HepG2 (cell line): ENCODE measurements around the gene ACSF3. TPM values are rescaled to one million over a fixed set of nuclear protein-coding genes. Genes with fewer than 3 reads are reported as not detected.

Experiments
- ATAC-seq: fragments of 200-7000 bp; cut with Tn5 transposase; 3 replicates; pipeline ENCODE4 v1.9.1; 2020; ENCODE audit warnings: mild to moderate bottlenecking, moderate library complexity
- BruUV-seq: library from RNA; stranded (reverse); fragments of 400-500 nt; replicated peaks from 2 replicates; lab custom pipeline; 2021; lab: Mats Ljungman, UMichigan
- CTCF ChIA-PET: fragments of 300-600 bp; formaldehyde crosslinking; extraction: SDS; loops from one replicate; lab custom pipeline; 2021; ENCODE audit warnings: low total read pairs, inconsistent platforms, low intra/inter-chr PET ratio; lab: Yijun Ruan, JAX
- POLR2A ChIA-PET: fragments of 350-600 bp; sonication (Branson Sonifier 250); formaldehyde crosslinking; loops from one replicate; lab custom pipeline; 2020; ENCODE audit warnings: antibody characterized with exemption, inconsistent platforms; lab: Yijun Ruan, JAX
- DNase-seq: peaks from one replicate; pipeline ENCODE4 v3.0.0-alpha.2; 2015; ENCODE audit warnings: low spot score
- FAIRE-seq: peaks from 3 replicates; lab custom pipeline; 2011; peaks lifted over from hg19 to GRCh38; lab: Jason Lieb, UNC
- H2AFZ ChIP-seq: one replicate; pipeline ENCODE4 v1.6.1; 2011; ENCODE audit warnings: low read length, inconsistent platforms
- H3K27ac ChIP-seq: fragments of 300-600 bp; 3 replicates; pipeline ENCODE4 v1.8.0; 2011; ENCODE audit warnings: mixed run types, mild to moderate bottlenecking, mixed read lengths, low read length, inconsistent platforms; ENCODE audit not compliant: insufficient read depth; ENCODE audit errors: extremely low read length
- H3K27me3 ChIP-seq, 2 experiments: fragments of 200-600 bp in 1 of 2; 2 replicates in 1 of 2; 3 replicates in 1 of 2; pipeline versions ENCODE4 v1.6.0 to v1.8.0; 2011; ENCODE audit warnings: low read length in 2 of 2, mild to moderate bottlenecking in 2 of 2, moderate library complexity in 2 of 2, inconsistent platforms in 1 of 2; ENCODE audit not compliant: insufficient read depth in 2 of 2, control insufficient read depth in 1 of 2
- H3K36me3 ChIP-seq, 2 experiments: fragments of 200-600 bp in 1 of 2; replicated peaks in 1 of 2; 2 replicates in 1 of 2; 3 replicates in 1 of 2; pipeline versions ENCODE4 v1.5.1 to v1.8.0; 2011; ENCODE audit warnings: low read length in 2 of 2, inconsistent platforms in 1 of 2; ENCODE audit not compliant: insufficient read depth in 2 of 2, control insufficient read depth in 1 of 2
- H3K4me1 ChIP-seq: 2 replicates; pipeline ENCODE4 v1.5.1; 2012; ENCODE audit warnings: low read length, inconsistent platforms; ENCODE audit not compliant: insufficient read depth
- H3K4me2 ChIP-seq: 2 replicates; pipeline ENCODE4 v1.6.0; 2011; ENCODE audit warnings: low read depth, low read length, inconsistent platforms
- H3K4me3 ChIP-seq, 3 experiments: fragments of 200-600 bp in 1 of 3; sonication (generic), shearing (Covaris generic) in 1 of 3; replicated peaks in 1 of 3; 2 replicates each; pipeline ENCODE4 v1.5.1; 2011 to 2016; ENCODE audit warnings: low read length in 3 of 3, inconsistent platforms in 2 of 3, low read depth in 2 of 3, mild to moderate bottlenecking in 2 of 3, control low read depth in 1 of 3, mixed read lengths in 1 of 3; ENCODE audit not compliant: insufficient read depth in 1 of 3
- H3K79me2 ChIP-seq: one replicate; pipeline ENCODE4 v1.6.1; 2011; ENCODE audit warnings: low read length, inconsistent platforms; ENCODE audit not compliant: insufficient read depth
- H3K9ac ChIP-seq: 2 replicates; pipeline ENCODE4 v1.6.0; 2011; ENCODE audit warnings: mild to moderate bottlenecking, low read depth, low read length, inconsistent platforms; ENCODE audit not compliant: insufficient read depth
- H3K9me3 ChIP-seq: 2 replicates; pipeline ENCODE4 v1.5.1; 2012; ENCODE audit warnings: mild to moderate bottlenecking, low read length
- H4K20me1 ChIP-seq: 2 replicates; pipeline ENCODE4 v1.6.0; 2011; ENCODE audit warnings: inconsistent platforms, mild to moderate bottlenecking, low read length, moderate library complexity; ENCODE audit not compliant: insufficient read depth
- ATF7 ChIP-seq, 2 experiments: fragments of 450-650 bp in 1 of 2; sonication (generic) in 1 of 2; formaldehyde crosslinking in 1 of 2; IDR thresholded peaks; 2 replicates each; pipeline versions ENCODE4 v1.4.0 to v1.6.1; 2016 to 2020; ENCODE audit warnings: antibody characterized with exemption in 1 of 2, mild to moderate bottlenecking in 1 of 2, missing genetic modification reagents in 1 of 2
- CHD4 ChIP-seq: fragments of 200-600 bp; sonication (generic); IDR thresholded peaks from 2 replicates; pipeline ENCODE4 v1.7.0; 2017; ENCODE audit warnings: mild to moderate bottlenecking, low read length, borderline replicate concordance
- HMGA1 ChIP-seq: sonication (generic); formaldehyde crosslinking; conservative IDR thresholded peaks from 2 replicates; pipeline ENCODE4 v1.4.0; 2020; ENCODE audit warnings: missing genetic modification reagents
- HNRNPLL ChIP-seq: fragments of 200-400 bp; formaldehyde crosslinking; IDR thresholded peaks from 2 replicates; pipeline ENCODE4 v1.6.1; 2017; ENCODE audit warnings: mild to moderate bottlenecking, low read depth, low read length; ENCODE audit not compliant: poor library complexity, severe bottlenecking
- HOXA3 ChIP-seq: sonication (generic); formaldehyde crosslinking; IDR thresholded peaks from 2 replicates; pipeline ENCODE4 v1.5.0; 2020; ENCODE audit warnings: missing genetic modification reagents
- NBN ChIP-seq: fragments of 450-650 bp; conservative IDR thresholded peaks from 2 replicates; pipeline ENCODE4 v1.6.1; 2017
- SIX1 ChIP-seq: sonication (generic); formaldehyde crosslinking; IDR thresholded peaks from 2 replicates; pipeline ENCODE4 v1.4.0; 2020; ENCODE audit warnings: missing genetic modification reagents, borderline replicate concordance
- ZBTB39 ChIP-seq: sonication (generic); formaldehyde crosslinking; IDR thresholded peaks from 2 replicates; pipeline ENCODE4 v1.5.0; 2020; ENCODE audit warnings: missing genetic modification reagents
- ZNF234 ChIP-seq: sonication (generic); formaldehyde crosslinking; conservative IDR thresholded peaks from 2 replicates; pipeline ENCODE4 v1.5.1; 2020; ENCODE audit warnings: mild to moderate bottlenecking, missing genetic modification reagents
- ZNF407 ChIP-seq: sonication (generic); formaldehyde crosslinking; IDR thresholded peaks from one replicate; pipeline ENCODE4 v1.5.1; 2020; ENCODE audit warnings: mild to moderate bottlenecking, missing genetic modification reagents; ENCODE audit errors: not compliant biosample characterization
- ZNF597 ChIP-seq: sonication (generic); formaldehyde crosslinking; IDR thresholded peaks from 2 replicates; pipeline ENCODE4 v1.5.0; 2020; ENCODE audit warnings: missing genetic modification reagents
- WGBS: methylation state at CpG from one replicate; pipeline ENCODE4 v1.1.6; 2017; ENCODE audit warnings: low lambda C conversion rate; 5-methylcytosine and 5-hydroxymethylcytosine counted together
- in situ Hi-C: cut with HindIII; loops from 2 replicates; pipeline ENCODE4 v1.10.0; 2017; ENCODE audit warnings: low pct_unique_long_range_greater_than_20kb; ENCODE audit not compliant: extremely low pct_ligation_motif_present
- intact Hi-C: fragments of 100-400 bp; cut with micrococcal nuclease; formaldehyde crosslinking; loops from one replicate; pipeline ENCODE4 v1.10.0; 2022; ENCODE audit not compliant: unreplicated experiment
- polyA plus RNA-seq, 8 experiments: library from polyadenylated mRNA; depleted of rRNA in 3 of 8; stranded (reverse) in 7 of 8; unstranded in 1 of 8; fragments of >200 nt; fragmentation: Illumina TruSeq in 4 of 8; extraction: Trizol in 4 of 8; gene quantifications; 2 replicates each; pipeline versions ENCODE4 v1.2.1 to v1.2.3, GENCODE V29; 2011 to 2016; ENCODE audit warnings: low read depth in 4 of 8, missing spikeins in 1 of 8, mixed read lengths in 1 of 8; ENCODE audit not compliant: insufficient read depth in 1 of 8
- total RNA-seq, 5 experiments: library from RNA; depleted of rRNA; stranded (reverse); fragments of >200 nt; fragmentation: Illumina TruSeq; extraction: Trizol; gene quantifications; 2 replicates each; pipeline ENCODE4 v1.2.3, GENCODE V29; 2016; ENCODE audit warnings: low read depth in 1 of 5

The ACSF3 gene
- total and polyA plus RNA-seq, 2 of the 13 experiments (the other 11 are each of a cell fraction or from before 2014, with no cell fraction given), result 14.9 to 30.6 TPM

- no peak overlapping the region for H3K4me2 ChIP-seq
- no peaks in the 10 kb centered on the region for H3K4me1 ChIP-seq
- CTCF ChIA-PET, result no interaction called here
- DNase-seq (no peak), ATAC-seq (no peak), FAIRE-seq (no peak)
- no peak overlapping the region for H2AFZ ChIP-seq
- peaks cover 25 to 65% of the 10 kb centered on the region in 2 experiments for H3K27me3 ChIP-seq
- 26% methylated on average over 24 of the region's 24 CpGs for WGBS
- BruUV-seq, result no TSS peak
- POLR2A ChIA-PET, result no interaction called here
- H3K79me2 ChIP-seq, result no peaks in the 10 kb centered on the region
- no peak overlapping the region for H3K27ac ChIP-seq
- H3K9ac ChIP-seq, result no peak overlapping the region
- no peak overlapping the region for H3K4me3 ChIP-seq
- in situ Hi-C loops (no loop called here), intact Hi-C loops (no loop called here)
- H3K9me3 ChIP-seq, result peaks cover 16% of the 10 kb centered on the region; the same call in 1 of the 2 replicates
- no peaks in the 10 kb centered on the region; the same call in 1 of the 2 replicates for H4K20me1 ChIP-seq
- no peaks in the 10 kb centered on the region for H3K36me3 ChIP-seq
- TF ChIP-seq ZNF597 (CRISPR knock-in tag) (no peak), HOXA3 (CRISPR knock-in tag) (no peak), ZNF407 (no peak), ZNF234 (CRISPR knock-in tag) (no peak), CHD4 (no peak), SIX1 (CRISPR knock-in tag) (no peak), HMGA1 (no peak), ATF7 (IDR thresholded peaks at IDR 0.05) (no peak), ATF7 (CRISPR knock-in tag; IDR thresholded peaks at IDR 0.05) (no peak), HNRNPLL (no peak), ZBTB39 (no peak), NBN (no peak)
Measured at GRCh38 chr16:89070590-89070989, 23.1 kb upstream of the ACSF3 start.
